HepG2 (cell line): ENCODE results near the gene YPEL3. TPM values are rescaled to one million over a fixed set of nuclear protein-coding genes. Genes with fewer than 3 reads are reported as not detected.

Source experiments
- ATF1 ChIP-seq: IDR thresholded peaks from 2 replicates; pipeline ENCODE4 v1.6.1; 2016; ENCODE audit warnings: mild to moderate bottlenecking, control low read depth
- CENPT ChIP-seq: sonication (generic); formaldehyde crosslinking; IDR thresholded peaks from 2 replicates; pipeline ENCODE4 v1.8.0; 2022; ENCODE audit warnings: low read depth, mild to moderate bottlenecking, moderate library complexity, missing genetic modification reagents
- CSRNP2 ChIP-seq: sonication (generic); formaldehyde crosslinking; conservative IDR thresholded peaks from 2 replicates; pipeline ENCODE4 v1.8.0; 2022; ENCODE audit warnings: low read depth, missing genetic modification reagents
- FOXC1 ChIP-seq: sonication (generic); formaldehyde crosslinking; IDR thresholded peaks from 2 replicates; pipeline ENCODE4 v1.8.0; 2022; ENCODE audit warnings: mild to moderate bottlenecking, missing genetic modification reagents, borderline replicate concordance
- IKZF4 ChIP-seq: sonication (generic); formaldehyde crosslinking; IDR thresholded peaks from 2 replicates; pipeline ENCODE4 v1.5.1; 2020; ENCODE audit warnings: borderline replicate concordance, mild to moderate bottlenecking, low read depth, missing genetic modification reagents; ENCODE audit errors: not compliant biosample characterization
- JUNB ChIP-seq: sonication (generic); formaldehyde crosslinking; IDR thresholded peaks from 2 replicates; pipeline ENCODE4 v1.8.0; 2022; ENCODE audit warnings: missing genetic modification reagents, mild to moderate bottlenecking, borderline replicate concordance
- MEIS1 ChIP-seq: sonication (generic); formaldehyde crosslinking; IDR thresholded peaks from 2 replicates; pipeline ENCODE4 v1.9.0; 2021; ENCODE audit warnings: mild to moderate bottlenecking, missing genetic modification reagents, moderate library complexity, borderline replicate concordance
- NFE2 ChIP-seq: sonication (generic); formaldehyde crosslinking; IDR thresholded peaks from 2 replicates; pipeline ENCODE4 v1.4.0; 2020; ENCODE audit warnings: missing genetic modification reagents
- PLSCR1 ChIP-seq: sonication (generic); formaldehyde crosslinking; IDR thresholded peaks from 2 replicates; pipeline ENCODE4 v1.5.0; 2020; ENCODE audit warnings: missing genetic modification reagents, mild to moderate bottlenecking, borderline replicate concordance
- POLR2AphosphoS5 ChIP-seq: IDR thresholded peaks from 2 replicates; pipeline ENCODE4 v1.6.1; 2012; ENCODE audit warnings: low read depth, low read length
- RELA ChIP-seq: sonication (generic); formaldehyde crosslinking; IDR thresholded peaks from 2 replicates; pipeline ENCODE4 v1.4.0; 2020; ENCODE audit warnings: missing genetic modification reagents
- RXRB ChIP-seq: IDR thresholded peaks from 2 replicates; pipeline ENCODE4 v1.6.1; 2016; ENCODE audit warnings: borderline replicate concordance, missing genetic modification reagents, missing compliant biosample characterization
- TERF1 ChIP-seq: sonication (generic); formaldehyde crosslinking; IDR thresholded peaks from 2 replicates; pipeline ENCODE4 v1.8.0; 2022; ENCODE audit warnings: mild to moderate bottlenecking, missing genetic modification reagents, moderate library complexity
- TFDP2 ChIP-seq: sonication (generic); formaldehyde crosslinking; IDR thresholded peaks from 2 replicates; pipeline ENCODE4 v1.4.0; 2020; ENCODE audit warnings: missing genetic modification reagents
- ZBTB44 ChIP-seq: sonication (generic); formaldehyde crosslinking; IDR thresholded peaks from 2 replicates; pipeline ENCODE4 v1.4.0; 2020; ENCODE audit warnings: missing genetic modification reagents
- ZFY ChIP-seq: sonication (generic); formaldehyde crosslinking; IDR thresholded peaks from 2 replicates; pipeline ENCODE4 v1.4.0; 2020; ENCODE audit warnings: missing genetic modification reagents
- ZNF256 ChIP-seq: sonication (generic); formaldehyde crosslinking; conservative IDR thresholded peaks from 2 replicates; pipeline ENCODE4 v1.4.0; 2020; ENCODE audit warnings: missing genetic modification reagents
- ZNF30 ChIP-seq: sonication (generic); formaldehyde crosslinking; IDR thresholded peaks from 2 replicates; pipeline ENCODE4 v1.5.0; 2020; ENCODE audit warnings: mild to moderate bottlenecking, missing genetic modification reagents
- ZNF460 ChIP-seq: sonication (generic); formaldehyde crosslinking; IDR thresholded peaks from 2 replicates; pipeline ENCODE4 v1.5.1; 2020; ENCODE audit warnings: missing genetic modification reagents, mild to moderate bottlenecking, borderline replicate concordance
- ZNF674 ChIP-seq: sonication (generic); formaldehyde crosslinking; IDR thresholded peaks from 2 replicates; pipeline ENCODE4 v1.5.0; 2020; ENCODE audit warnings: low read depth, mild to moderate bottlenecking, missing genetic modification reagents
- ZNF691 ChIP-seq: sonication (generic); formaldehyde crosslinking; IDR thresholded peaks from 2 replicates; pipeline ENCODE4 v1.4.0; 2020; ENCODE audit warnings: missing genetic modification reagents, low read depth, mild to moderate bottlenecking, borderline replicate concordance
- ZNF737 ChIP-seq: sonication (generic); formaldehyde crosslinking; IDR thresholded peaks from 2 replicates; pipeline ENCODE4 v1.5.0; 2020; ENCODE audit warnings: missing genetic modification reagents, mild to moderate bottlenecking, borderline replicate concordance
- ZNF749 ChIP-seq: sonication (generic); formaldehyde crosslinking; IDR thresholded peaks from 2 replicates; pipeline ENCODE4 v1.8.0; 2022; ENCODE audit warnings: mild to moderate bottlenecking, missing genetic modification reagents, moderate library complexity, borderline replicate concordance
- polyA plus RNA-seq, 8 experiments: library from polyadenylated mRNA; depleted of rRNA in 3 of 8; stranded (reverse) in 7 of 8; unstranded in 1 of 8; fragments of >200 nt; fragmentation: Illumina TruSeq in 4 of 8; extraction: Trizol in 4 of 8; gene quantifications; 2 replicates each; pipeline versions ENCODE4 v1.2.1 to v1.2.3, GENCODE V29; 2011 to 2016; ENCODE audit warnings: low read depth in 4 of 8, missing spikeins in 1 of 8, mixed read lengths in 1 of 8; ENCODE audit not compliant: insufficient read depth in 1 of 8
- total RNA-seq, 5 experiments: library from RNA; depleted of rRNA; stranded (reverse); fragments of >200 nt; fragmentation: Illumina TruSeq; extraction: Trizol; gene quantifications; 2 replicates each; pipeline ENCODE4 v1.2.3, GENCODE V29; 2016; ENCODE audit warnings: low read depth in 1 of 5

YPEL3 gene
- total and polyA plus RNA-seq, 2 of the 13 experiments (the other 11 are each of a cell fraction or from before 2014, with no cell fraction given): 5.4 to 47.0 TPM

GRCh38 chr16:30054959-30055553 lies 41.0 kb downstream of the YPEL3 start (continued):
- TF ChIP-seq TFDP2 (CRISPR knock-in tag): 0 out of 2 replicates have a peak, but pooled peaks have one; percentile 21
- no peak for TF ChIP-seq ZNF674 (CRISPR knock-in tag)
- no peak for TF ChIP-seq NFE2 (CRISPR knock-in tag)
- no peak for TF ChIP-seq PLSCR1
- TF ChIP-seq ATF1 (CRISPR knock-in tag): no peak
- no peak for TF ChIP-seq ZNF737 (CRISPR knock-in tag)
- no peak for TF ChIP-seq ZNF460 (CRISPR knock-in tag)
- no peak for TF ChIP-seq JUNB
- TF ChIP-seq RXRB: peak; percentile 57; the same call in 1 of the 2 replicates
- TF ChIP-seq CSRNP2 (CRISPR knock-in tag): no peak
- TF ChIP-seq FOXC1 (CRISPR knock-in tag): no peak
- no peak for TF ChIP-seq RELA (CRISPR knock-in tag)
- no peak for TF ChIP-seq ZNF30 (CRISPR knock-in tag)
- TF ChIP-seq ZNF256 (CRISPR knock-in tag): no peak
- TF ChIP-seq ZFY (CRISPR knock-in tag): peak; percentile 61; the same call in 1 of the 2 replicates
- peak; percentile 70; the same call in 1 of the 2 replicates for TF ChIP-seq ZNF691 (CRISPR knock-in tag)
- no peak for TF ChIP-seq POLR2AphosphoS5
- TF ChIP-seq ZBTB44 (CRISPR knock-in tag): no peak
- no peak for TF ChIP-seq CENPT (CRISPR knock-in tag)
- TF ChIP-seq TERF1 (CRISPR knock-in tag): no peak
- TF ChIP-seq MEIS1 (CRISPR knock-in tag): peak; percentile 57; the same call in 1 of the 2 replicates
- TF ChIP-seq IKZF4 (CRISPR knock-in tag): peak; percentile 33
- no peak for TF ChIP-seq ZNF749 (CRISPR knock-in tag)
